NCI-H2196 (cell line): Measurements from ENCODE around the gene TENM4.

Experiments used
- DNase-seq: peaks from one replicate; lab custom pipeline; 2025; ENCODE audit not compliant: unreplicated experiment; lab: John Stamatoyannopoulos, UW

TENM4 gene

GRCh38 chr11:78954696-78955095, 486.1 kb downstream of the TENM4 start:
- DNase-seq = no peak

GRCh38 chr11:78954261-78954660, 486.6 kb downstream of the TENM4 start:
- no peak for DNase-seq

DNA sequence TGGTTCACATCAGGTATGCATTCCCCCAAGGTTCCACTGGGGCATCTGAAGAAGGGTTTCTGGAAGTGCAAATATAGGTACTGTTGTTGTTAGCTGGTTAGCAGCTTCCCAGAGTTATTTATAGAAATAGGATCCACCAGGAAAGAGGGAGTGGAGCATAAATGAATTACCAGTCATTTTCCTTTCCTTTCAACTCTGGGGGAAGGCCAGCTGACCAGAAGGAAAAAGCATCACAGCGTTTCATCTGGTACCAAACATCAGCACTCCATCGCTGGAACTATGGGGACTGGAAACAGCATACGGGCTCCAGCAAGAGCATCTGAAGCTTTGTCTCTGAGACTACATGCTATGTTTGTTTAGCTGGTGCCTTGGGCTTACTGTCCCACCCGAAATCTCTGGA, 487.9 kb downstream of the TENM4 start:
- DNase-seq = no peak

DNA sequence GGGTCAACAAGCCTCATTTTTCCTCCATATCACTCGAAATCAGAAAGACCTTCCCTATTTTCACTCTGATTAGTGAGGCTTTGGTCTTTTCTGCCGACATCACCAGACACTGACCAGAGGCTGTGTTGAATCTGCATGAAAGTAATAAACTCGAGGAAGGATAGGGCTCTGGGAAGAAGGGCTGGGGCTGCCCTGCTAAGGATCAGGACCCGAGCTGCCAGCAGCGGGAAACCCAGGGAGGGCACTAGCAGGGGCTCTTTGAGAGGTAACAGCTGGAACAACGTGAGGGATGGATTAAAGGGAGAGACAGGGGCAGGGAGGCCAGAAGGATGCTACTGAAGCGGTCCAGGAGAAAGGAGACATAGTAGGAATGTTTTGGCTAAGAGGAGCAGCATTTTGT, 488.7 kb downstream of the TENM4 start:
- no peak for DNase-seq

- DNase-seq = no peak
Observed at GRCh38 chr11:78949976-78950690, 490.7 kb downstream of the TENM4 start.

DNA sequence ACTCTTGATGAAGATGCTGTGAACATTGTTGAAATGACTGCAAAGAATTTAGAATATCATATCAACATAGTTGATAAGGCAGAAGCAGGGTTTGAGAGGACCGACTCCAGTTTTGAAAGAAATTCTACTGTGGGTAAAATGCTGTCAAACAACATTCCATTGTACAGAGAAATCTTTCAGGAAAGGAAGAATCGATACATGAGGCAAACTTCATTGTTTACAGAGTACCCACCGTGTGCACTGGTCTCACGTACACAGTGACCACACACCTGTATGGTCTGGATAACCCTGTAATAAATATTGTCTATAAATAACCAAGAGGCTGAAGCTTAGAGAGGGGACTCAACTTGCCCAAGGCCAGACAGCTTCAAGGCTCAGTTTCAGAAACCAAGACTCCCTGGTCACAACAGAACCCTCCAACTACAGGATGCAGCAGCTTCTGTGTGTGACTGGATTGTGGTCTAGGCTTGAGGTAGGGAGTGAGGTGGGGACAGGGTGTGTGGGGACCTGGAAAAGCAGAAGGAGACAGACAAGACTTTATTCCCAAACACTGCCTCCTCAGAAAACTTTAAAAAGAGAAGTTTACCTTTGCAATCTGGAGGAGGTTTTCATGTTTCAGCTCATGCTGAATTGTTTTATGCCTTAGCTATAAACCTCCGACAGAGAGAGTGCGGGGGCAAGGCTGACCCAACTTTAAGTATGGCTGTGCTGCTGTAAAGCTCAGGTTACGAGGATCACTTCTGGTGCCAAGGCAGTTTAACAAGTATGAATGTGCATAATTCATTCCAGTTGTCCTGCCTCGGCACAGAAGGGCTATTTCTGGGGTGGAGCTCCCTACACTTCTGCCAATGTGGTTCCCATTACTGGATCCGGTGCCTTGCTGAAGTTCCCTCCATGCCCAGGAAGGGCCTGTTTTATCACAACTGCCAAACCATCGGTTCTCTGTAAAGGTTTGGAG, 493.6 kb downstream of the TENM4 start:
- DNase-seq = no peak

- DNase-seq = no peak
Observed at GRCh38 chr11:78943841-78944240, 497.0 kb downstream of the TENM4 start.

DNA sequence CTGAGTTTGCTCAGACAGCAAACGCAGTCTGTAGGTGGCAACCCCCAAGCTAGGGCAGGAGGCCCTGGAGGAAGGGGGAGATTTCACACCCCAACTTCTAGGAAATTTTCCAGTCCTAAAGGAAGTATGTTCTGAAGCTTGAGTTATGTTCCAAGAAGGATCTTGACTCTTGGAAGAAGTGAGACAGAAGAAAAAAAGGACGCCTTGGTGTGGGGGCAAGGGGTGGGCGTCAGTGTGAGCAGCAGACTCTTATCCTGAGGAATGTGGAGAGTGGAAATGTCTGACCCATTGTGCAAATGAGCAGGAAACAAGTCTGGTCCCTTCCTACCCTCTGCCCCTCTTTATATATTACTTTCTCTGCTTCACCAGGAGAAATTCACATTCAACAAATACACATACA, 497.7 kb downstream of the TENM4 start:
- DNase-seq = no peak

DNA sequence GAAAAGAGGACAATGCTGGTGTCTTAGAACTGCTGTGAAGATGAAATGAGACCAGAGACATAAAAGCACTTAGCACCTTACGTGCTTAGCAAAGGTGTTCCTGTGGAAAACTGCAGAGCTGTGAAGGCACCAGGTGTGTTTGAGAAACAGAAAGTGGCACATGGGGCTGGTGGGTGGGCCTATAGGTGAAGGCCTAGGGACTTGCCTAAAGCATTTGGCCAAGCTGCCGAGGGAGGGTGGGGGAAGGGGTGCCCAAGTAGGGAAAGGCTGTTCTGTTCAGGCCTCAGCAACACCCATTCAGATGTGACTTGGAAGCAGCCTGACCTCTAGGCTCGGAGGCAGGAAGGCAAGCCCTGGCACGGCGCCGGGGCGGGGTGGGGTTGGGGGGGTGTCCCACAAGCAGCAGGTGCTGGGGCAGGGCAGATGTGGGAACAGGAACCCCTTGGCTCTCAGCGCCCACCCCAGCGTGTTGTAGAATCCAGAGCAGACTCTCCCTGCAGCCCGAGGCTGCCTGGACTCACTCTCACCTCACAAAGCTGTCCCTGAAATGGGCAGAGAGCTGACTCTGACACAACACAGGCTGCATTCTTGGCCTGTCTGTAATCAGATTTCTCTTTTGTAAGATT, 499.5 kb downstream of the TENM4 start:
- DNase-seq = peak; percentile 16

GRCh38 chr11:78940500-78941225, 500.2 kb downstream of the TENM4 start:
- DNase-seq = peak; percentile 59

DNA sequence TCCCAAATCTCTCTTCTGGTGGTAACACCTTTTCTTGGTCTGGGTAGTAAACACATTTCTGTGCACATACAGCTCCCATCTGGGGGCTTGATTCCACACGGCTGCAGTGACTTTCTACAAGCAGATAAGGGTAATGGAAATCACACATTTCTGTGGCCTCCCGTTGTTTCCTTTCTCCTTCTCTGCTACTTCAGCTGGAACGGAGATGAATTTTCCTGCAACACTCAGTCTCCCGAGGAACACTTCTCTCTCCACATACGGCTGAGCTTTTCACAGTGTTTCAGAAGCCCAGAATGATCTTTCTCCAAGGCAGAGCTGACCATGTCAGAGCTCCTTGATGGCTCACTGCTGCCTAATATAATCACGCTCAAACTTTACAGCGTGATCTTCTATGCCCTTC, 501.9 kb downstream of the TENM4 start:
- no peak for DNase-seq

DNA sequence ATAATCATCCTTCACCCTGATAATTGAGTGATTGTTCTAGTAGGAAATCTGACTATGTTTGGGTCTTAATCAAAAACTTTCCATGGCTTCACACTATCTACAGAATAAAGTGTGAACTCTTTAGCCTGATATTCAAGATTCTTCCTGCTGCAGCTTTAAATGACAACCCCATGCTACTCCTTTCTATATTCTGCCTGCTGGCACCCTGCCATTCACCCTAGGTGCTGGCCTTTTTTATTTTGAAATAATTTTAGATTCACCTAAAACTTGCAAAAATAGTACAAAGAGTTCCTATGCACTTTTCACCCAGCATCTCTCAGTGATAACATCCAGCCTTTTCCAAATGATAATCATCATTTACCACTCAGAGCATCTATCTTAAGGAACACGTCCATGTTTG, 502.8 kb downstream of the TENM4 start:
- DNase-seq = no peak

- no peak for DNase-seq
Observed at GRCh38 chr11:78935398-78936068, 505.3 kb downstream of the TENM4 start.

DNA sequence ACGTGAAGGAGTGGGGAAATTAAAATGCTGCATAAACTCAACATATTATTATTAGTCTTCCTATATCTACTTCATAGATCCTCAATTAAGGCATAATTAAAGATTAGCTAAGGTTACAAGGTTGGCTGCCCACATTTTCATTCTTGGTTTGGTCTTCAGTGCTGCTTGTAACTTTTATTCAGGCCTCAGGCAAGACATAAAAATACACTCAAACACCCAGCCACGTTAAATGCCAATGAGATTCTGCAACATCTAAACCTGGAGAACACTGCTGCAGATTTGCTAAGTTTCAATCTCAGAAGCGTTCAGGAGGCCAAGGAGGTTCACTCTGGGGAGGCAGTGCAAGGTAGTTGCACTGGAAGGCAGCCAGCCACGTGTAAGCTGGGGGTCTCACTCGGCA, 507.5 kb downstream of the TENM4 start:
- no peak for DNase-seq

- DNase-seq = no peak
Observed at GRCh38 chr11:78932757-78933156, 508.1 kb downstream of the TENM4 start.

GRCh38 chr11:78931891-78932290, 508.9 kb downstream of the TENM4 start:
- DNase-seq = no peak

GRCh38 chr11:78930810-78931523, 509.9 kb downstream of the TENM4 start:
- DNase-seq = no peak

GRCh38 chr11:78929906-78930220, 511.0 kb downstream of the TENM4 start:
- DNase-seq = no peak

- DNase-seq = no peak
Observed at GRCh38 chr11:78929207-78929905, 511.5 kb downstream of the TENM4 start.
